SK-N-SH treated with all-trans-retinoic acid at 6 μM for 48 hours (cell line): Measurements from ENCODE around the gene CPNE5.

ENCODE experiments used
- ARNTL ChIP-seq: fragments of 450-650 bp; formaldehyde crosslinking; IDR thresholded peaks from 2 replicates; pipeline ENCODE4 v1.5.0; 2020; ENCODE audit warnings: low read depth, mild to moderate bottlenecking, moderate library complexity, borderline replicate concordance
- CREB5 ChIP-seq: fragments of 250-450 bp; sonication (Bioruptor Pico); IDR thresholded peaks from 2 replicates; pipeline ENCODE4 v1.5.1; 2020; ENCODE audit warnings: low read depth, mild to moderate bottlenecking, moderate library complexity
- CSDC2 ChIP-seq: fragments of 250-450 bp; sonication (Bioruptor Pico); IDR thresholded peaks from 2 replicates; pipeline ENCODE4 v1.5.0; 2020; ENCODE audit warnings: mild to moderate bottlenecking, moderate library complexity
- CSRNP3 ChIP-seq: fragments of 250-450 bp; sonication (Bioruptor Pico); IDR thresholded peaks from 2 replicates; pipeline ENCODE4 v1.5.1; 2021; ENCODE audit warnings: mild to moderate bottlenecking, moderate library complexity
- ESRRG ChIP-seq: fragments of 250-450 bp; sonication (Bioruptor Pico); IDR thresholded peaks from 2 replicates; pipeline ENCODE4 v1.6.1; 2021; ENCODE audit warnings: mild to moderate bottlenecking
- PATZ1 ChIP-seq: fragments of 250-450 bp; sonication (Bioruptor Pico); IDR thresholded peaks from 2 replicates; pipeline ENCODE4 v1.8.0; 2020; ENCODE audit warnings: mild to moderate bottlenecking, moderate library complexity, borderline replicate concordance
- TCF4 ChIP-seq: fragments of 250-450 bp; sonication (Bioruptor Pico); IDR thresholded peaks from 2 replicates; pipeline ENCODE4 v1.8.0; 2021; ENCODE audit warnings: mild to moderate bottlenecking, moderate library complexity, borderline replicate concordance
- TOX ChIP-seq: fragments of 250-450 bp; sonication (Bioruptor Pico); IDR thresholded peaks from 2 replicates; pipeline ENCODE4 v1.8.0; 2021; ENCODE audit warnings: mild to moderate bottlenecking, moderate library complexity, borderline replicate concordance
- ZFP3 ChIP-seq: fragments of 250-450 bp; sonication (Bioruptor Pico); IDR thresholded peaks from 2 replicates; pipeline ENCODE4 v1.5.0; 2020; ENCODE audit warnings: mild to moderate bottlenecking, moderate library complexity
- ZNF70 ChIP-seq: fragments of 450-650 bp; formaldehyde crosslinking; IDR thresholded peaks from 2 replicates; pipeline ENCODE4 v1.5.0; 2020; ENCODE audit warnings: mild to moderate bottlenecking, moderate library complexity

GRCh38 chr6:36721369-36722140, 117.7 kb downstream of the CPNE5 start:
- no peak for TF ChIP-seq TCF4 (CRISPR knock-in tag)
- no peak for TF ChIP-seq ZFP3 (CRISPR knock-in tag)
- TF ChIP-seq CREB5 (CRISPR knock-in tag) = no peak
- no peak for TF ChIP-seq TOX (CRISPR knock-in tag)
- TF ChIP-seq ESRRG (CRISPR knock-in tag) = no peak
- no peak for TF ChIP-seq PATZ1 (CRISPR knock-in tag)
- no peak for TF ChIP-seq CSRNP3 (CRISPR knock-in tag)
- TF ChIP-seq ZNF70 (CRISPR knock-in tag) = no peak
- TF ChIP-seq CSDC2 (CRISPR knock-in tag) = no peak
- TF ChIP-seq ARNTL (CRISPR knock-in tag) = no peak
